ENCODE measurements around the gene PAPSS1.

DNA sequence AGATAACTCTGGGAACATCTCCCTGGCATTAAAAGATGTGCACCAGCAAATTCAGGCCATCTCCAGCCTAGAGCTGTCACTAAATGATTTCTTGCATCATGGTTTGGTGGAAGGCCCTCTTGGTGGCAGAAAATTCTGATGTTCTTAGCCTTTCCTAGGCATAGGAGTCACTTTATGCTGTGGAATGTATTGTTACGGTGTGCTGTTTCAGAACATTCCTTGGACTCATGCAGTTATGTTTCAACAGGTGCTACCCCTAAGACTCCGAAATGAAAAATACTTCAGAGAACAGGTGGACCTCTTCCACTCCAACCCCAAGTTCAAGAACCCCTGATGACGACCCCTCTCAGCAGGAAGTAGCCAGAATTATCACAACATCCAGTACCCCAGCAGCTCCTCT is 20.3 kb upstream of the PAPSS1 start:
- TF ChIP-seq, protein P1, sequence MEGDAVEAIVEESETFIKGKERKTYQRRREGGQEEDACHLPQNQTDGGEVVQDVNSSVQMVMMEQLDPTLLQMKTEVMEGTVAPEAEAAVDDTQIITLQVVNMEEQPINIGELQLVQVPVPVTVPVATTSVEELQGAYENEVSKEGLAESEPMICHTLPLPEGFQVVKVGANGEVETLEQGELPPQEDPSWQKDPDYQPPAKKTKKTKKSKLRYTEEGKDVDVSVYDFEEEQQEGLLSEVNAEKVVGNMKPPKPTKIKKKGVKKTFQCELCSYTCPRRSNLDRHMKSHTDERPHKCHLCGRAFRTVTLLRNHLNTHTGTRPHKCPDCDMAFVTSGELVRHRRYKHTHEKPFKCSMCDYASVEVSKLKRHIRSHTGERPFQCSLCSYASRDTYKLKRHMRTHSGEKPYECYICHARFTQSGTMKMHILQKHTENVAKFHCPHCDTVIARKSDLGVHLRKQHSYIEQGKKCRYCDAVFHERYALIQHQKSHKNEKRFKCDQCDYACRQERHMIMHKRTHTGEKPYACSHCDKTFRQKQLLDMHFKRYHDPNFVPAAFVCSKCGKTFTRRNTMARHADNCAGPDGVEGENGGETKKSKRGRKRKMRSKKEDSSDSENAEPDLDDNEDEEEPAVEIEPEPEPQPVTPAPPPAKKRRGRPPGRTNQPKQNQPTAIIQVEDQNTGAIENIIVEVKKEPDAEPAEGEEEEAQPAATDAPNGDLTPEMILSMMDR (IDR thresholded peaks at IDR 0.05) = peak; percentile 40
- no peak for TF ChIP-seq ZFX (IDR thresholded peaks at IDR 0.05; ENCODE audit: borderline replicate concordance)
